ENCODE data around the gene NRBF2.

NRBF2 gene

DNA sequence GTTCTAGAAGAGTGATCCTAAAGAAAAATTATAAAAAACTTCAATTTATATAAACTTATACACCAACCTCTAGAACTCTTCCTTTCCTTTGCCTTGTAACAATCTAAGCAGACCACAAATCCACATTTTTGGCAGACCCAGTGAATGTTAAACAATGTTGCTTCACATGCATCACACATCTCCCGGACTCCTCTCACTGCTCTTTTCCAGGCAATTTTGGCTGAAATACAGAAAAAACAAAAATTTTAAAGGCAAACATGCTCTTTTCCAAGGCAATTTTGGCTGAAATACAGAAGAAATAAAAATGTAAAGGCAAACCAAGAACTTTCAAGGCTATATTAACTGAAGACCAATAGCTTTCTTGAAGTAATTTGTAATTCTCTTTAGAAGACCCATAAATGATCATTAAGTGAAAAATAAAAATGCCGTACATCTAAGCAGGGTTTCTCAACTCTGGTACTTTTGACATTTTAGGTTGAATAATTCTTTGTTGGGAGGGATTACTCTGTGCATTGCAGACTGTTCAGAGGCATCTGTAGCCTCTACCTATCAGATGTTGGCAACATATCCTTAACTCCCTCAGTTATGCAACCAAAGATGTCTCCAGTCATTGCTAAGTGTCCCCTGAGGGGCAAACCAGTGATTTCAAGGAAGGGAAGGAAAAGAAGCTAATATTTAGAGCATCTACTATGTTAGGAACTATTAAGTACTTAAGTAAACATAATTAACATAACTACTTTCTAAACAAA, 64.4 kb downstream of the NRBF2 start:
- no peak for DNase-seq (ENCODE audit: low spot score)
- in situ Hi-C loops (cut with MboI; ENCODE audit: low pct_unique_long_range_greater_than_20kb, low sequenced_read_pairs, unreplicated experiment): no loop called here
- TF ChIP-seq, protein P1, sequence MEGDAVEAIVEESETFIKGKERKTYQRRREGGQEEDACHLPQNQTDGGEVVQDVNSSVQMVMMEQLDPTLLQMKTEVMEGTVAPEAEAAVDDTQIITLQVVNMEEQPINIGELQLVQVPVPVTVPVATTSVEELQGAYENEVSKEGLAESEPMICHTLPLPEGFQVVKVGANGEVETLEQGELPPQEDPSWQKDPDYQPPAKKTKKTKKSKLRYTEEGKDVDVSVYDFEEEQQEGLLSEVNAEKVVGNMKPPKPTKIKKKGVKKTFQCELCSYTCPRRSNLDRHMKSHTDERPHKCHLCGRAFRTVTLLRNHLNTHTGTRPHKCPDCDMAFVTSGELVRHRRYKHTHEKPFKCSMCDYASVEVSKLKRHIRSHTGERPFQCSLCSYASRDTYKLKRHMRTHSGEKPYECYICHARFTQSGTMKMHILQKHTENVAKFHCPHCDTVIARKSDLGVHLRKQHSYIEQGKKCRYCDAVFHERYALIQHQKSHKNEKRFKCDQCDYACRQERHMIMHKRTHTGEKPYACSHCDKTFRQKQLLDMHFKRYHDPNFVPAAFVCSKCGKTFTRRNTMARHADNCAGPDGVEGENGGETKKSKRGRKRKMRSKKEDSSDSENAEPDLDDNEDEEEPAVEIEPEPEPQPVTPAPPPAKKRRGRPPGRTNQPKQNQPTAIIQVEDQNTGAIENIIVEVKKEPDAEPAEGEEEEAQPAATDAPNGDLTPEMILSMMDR (IDR thresholded peaks at IDR 0.05; ENCODE audit: extremely low read depth, insufficient read depth, missing control alignments): no peak

DNA sequence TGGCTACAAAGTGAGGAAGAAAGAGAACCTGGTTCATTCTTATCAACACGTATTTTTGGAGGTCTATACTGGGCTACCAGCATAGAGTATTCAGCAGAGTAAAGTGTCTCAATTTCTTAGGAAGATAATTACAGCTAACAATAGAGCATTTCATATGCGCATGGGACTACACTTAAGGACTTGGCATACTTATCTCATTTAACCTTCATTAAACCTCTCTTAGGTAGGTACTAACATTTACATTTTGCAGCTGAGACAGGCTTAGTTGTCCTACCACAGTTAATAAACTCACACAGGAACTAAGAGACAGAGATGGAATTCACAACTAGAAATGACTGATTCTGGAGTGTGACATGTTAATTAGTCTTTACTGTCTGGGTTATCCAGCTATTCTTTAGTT, 66.6 kb downstream of the NRBF2 start:
- in situ Hi-C loops (cut with MboI; ENCODE audit: low pct_unique_long_range_greater_than_20kb, low sequenced_read_pairs, unreplicated experiment): no loop called here
- DNase-seq (ENCODE audit: low spot score): no peak
- TF ChIP-seq, protein P1 (IDR thresholded peaks at IDR 0.05; ENCODE audit: extremely low read depth, insufficient read depth, missing control alignments): no peak

DNA sequence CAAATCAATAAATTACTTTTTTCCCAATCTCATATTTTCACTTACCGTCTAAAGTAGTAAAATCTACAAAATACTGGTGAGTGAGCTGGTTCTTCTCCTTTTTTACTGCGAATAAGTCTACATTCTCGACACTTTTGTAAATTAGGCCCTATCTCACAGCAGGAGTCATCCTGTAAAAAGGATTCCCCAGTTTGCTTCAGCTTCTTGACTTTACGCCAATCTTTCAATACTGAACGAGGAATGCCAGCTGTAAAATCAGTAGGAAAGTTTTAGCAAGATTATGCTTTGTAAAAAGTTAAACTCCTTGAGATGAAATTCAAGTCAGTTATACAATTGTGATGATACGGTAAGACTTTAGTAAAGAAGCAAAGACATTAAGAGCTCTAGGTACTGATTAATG, 67.3 kb downstream of the NRBF2 start:
- in situ Hi-C loops (cut with MboI; ENCODE audit: low pct_unique_long_range_greater_than_20kb, low sequenced_read_pairs, unreplicated experiment): no loop called here
- TF ChIP-seq, protein P1 (IDR thresholded peaks at IDR 0.05; ENCODE audit: extremely low read depth, insufficient read depth, missing control alignments): no peak
- DNase-seq (ENCODE audit: low spot score): no peak

DNA sequence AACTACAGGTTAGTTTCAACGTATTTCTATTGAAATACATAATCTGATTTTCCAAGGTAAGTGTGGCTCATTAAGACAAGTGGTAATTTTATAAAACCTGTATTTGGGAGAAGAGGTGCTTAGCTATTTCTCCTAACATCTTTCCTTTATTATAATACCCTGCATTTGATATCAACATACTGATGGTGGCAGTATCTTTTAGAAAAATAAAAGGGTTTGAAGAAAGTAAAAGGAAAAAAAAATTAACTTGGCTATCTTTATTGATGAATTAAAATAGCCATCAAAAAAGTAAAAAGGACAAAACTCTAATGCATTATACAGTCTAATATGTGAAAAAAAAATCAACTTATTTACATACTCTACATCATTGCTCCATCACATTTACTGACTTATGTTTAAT, 68.0 kb downstream of the NRBF2 start:
- no peak for DNase-seq (ENCODE audit: low spot score)
- in situ Hi-C loops (cut with MboI; ENCODE audit: low pct_unique_long_range_greater_than_20kb, low sequenced_read_pairs, unreplicated experiment): no loop called here
- TF ChIP-seq, protein P1 (IDR thresholded peaks at IDR 0.05; ENCODE audit: extremely low read depth, insufficient read depth, missing control alignments): no peak
